ENCODE measurements around the gene SMPD2.

Gene SMPD2

DNA sequence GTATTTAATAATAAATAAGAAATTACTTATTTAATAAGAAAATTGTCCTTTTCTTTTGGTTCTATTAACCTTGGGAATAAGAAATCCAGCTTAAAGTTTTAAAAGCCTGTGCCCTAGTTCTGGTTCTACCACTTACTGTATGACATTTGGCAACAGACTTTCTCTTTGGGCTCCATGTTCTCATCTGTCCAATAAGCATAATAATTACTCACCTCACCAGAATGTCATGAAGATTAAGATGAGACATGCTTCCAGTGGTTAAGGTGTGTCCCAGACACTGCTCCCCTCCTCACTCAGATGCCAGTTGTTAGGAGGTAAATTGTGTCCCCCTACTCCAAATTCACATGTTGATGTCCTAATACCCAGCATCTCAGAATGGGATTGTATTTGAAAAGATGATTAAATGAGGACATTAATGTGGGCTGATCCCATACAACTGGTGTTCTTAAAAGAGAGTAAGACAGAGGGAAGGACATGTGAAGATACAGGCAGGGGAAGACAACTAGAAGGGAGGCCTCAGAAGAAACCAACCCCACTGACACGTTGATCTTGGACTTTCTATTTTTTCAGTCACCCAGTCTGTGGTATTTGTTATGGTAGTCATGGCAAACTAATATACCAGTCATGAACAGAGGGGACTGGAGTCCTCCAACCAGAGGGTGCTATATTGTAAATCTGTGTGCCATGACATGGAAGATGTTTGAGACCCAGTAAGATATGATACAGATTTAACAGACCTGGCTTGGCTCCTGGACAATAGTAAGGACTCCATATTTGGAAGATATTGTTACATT is 21.4 kb downstream of the SMPD2 start:
- FAIRE-seq = no peak

DNA sequence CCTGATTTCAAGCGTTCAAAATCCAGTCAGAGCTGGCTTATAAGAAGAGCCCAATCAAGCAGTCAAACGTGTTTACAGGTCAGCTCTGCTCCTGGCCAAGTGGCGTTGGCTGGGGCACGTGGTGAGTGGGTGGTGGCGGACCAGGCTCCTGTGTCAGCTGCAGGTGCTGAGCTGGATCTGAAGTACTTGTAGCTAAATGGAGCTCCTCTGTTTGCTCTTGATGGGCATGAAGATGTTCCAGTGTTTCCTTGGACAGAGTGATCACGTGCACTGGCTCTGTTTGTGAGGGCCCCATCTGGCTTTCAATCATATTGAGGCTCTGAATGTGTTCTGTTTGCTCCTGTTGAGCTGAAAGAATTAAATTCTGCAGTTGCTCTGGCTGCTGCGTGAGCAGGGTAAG is 25.2 kb downstream of the SMPD2 start:
- peak; percentile 99 for FAIRE-seq

GRCh38 chr6:109466212-109466923 is 25.8 kb downstream of the SMPD2 start:
- FAIRE-seq = peak; percentile 62

- FAIRE-seq = no peak
Measured at GRCh38 chr6:109467696-109468095, 27.2 kb downstream of the SMPD2 start.

GRCh38 chr6:109469591-109470189 is 29.2 kb downstream of the SMPD2 start:
- FAIRE-seq = no peak

DNA sequence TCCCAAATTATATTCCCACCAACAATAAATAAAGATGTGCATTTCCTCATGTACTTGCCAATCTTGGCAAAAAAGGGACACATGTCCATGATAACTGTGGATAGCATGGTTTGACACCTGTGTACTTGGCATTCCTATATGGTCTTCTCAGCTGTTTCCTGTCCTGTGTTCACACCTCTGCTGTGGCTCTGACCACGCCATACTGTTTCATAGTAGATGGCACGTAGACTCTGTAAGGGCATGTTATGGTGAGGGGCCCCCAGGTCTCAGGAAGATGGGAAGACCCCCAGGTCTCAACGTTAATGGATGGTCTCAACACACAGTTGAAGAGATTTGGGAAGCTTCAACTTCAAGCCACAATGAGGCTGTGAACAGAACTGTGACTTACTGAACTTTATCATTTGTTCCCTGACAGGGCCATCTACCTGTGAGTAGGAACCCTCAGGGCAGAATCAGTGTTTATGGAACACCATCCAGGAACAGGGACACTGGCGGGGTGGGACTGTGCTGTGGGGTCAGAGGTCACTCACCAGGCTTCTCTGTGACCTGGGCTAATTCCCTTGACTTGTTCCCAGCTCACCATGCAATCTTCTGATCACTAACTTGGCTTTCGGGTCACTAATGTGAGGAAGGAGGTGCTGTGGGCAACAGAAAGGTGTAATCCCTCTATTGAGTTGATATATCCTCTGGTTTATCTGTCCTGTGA is 30.7 kb downstream of the SMPD2 start:
- no peak for FAIRE-seq

DNA sequence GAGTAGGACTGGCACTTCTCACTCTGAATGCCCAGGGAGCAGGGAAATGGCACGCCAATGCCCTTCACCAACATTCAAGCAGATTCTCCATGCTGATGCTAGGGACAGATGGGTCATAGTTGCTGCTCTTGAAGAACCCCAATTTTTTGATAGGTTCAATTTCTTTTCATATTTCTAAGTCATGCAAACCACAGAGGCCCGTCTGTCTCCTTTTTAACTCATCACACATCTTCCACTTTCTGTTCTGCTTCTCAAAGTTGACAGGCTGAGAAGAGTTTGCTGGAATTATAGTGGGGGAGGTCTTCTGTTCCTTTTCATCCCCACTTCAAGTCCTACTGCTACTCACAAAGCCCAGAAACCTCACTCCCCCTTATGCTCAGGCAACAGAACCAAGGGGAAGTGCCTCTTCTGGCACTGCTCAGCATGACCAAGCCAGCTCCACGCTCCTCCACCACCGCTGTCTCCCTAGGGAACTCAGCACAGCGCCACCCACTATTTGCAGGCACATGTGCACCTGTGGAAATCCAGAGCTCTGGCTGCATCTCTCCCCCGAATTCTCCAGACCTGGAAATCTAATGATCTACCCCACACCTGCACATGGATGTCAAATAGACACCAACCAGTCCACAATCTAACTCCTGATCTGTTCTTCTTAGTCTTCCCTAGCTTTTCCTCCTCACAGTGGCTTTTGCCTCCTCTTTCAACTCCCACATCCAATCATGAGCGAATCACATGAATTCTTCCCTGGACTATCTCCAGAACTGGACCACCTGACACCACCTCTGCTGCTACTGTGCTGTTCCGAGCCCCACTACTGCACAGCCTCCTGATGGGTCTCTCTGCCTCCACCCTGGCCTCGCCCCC is 31.8 kb downstream of the SMPD2 start:
- no peak for FAIRE-seq

DNA sequence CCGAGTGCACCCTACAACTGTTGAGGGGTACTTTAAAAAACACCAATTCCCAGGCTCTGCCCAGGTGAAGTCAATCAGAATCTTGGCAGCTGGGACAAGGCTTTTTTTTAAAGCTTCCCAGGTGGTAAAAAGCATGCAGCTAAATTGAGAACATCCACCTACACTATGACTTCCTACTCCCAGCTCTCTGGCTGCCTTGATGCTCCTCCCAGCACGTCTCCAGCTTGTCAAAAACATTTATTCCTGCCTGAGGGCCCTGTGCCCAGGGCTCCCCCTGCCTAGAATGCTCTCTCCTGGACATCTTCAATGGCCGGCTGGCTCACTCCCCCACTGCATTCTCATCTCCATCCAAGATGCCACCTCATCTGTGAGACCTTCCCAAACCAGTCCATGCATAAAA is 32.6 kb downstream of the SMPD2 start:
- FAIRE-seq = no peak

DNA sequence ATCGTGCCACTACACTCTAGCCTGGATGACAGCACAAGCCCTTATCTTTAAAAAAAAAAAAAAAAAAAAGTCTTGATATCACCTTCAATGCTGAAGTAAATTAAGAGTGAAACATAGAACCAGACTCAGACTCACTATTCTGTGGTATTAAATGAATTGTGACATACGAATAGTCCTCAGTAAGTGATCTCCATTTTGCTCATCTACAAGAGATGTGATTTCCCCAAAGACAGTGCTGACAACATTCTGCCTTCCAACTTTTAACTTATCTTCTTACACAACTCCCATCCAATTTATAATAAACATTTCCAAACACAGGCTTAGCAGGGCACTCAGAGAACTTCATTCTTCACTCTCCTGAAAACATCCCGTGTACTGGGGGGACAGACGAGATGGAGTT is 34.5 kb downstream of the SMPD2 start:
- FAIRE-seq = no peak

DNA sequence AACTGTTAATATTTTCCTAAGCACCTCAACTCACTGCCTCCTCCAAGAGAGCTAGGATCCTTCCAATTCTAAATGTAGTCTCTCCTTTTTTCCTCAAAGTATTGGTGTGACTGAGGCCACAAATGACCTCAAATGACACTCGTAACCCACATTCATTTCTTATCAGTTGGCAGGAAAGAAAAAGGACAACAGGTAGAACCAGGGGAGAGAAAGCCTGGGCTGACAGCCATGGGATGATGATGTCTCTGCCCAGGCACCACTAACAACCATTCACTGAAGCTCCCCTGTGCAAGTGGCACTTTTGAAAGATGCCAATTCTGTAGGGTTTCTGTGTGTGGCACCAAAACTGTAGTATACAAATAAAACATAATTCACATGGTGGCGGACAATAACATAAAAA is 35.1 kb downstream of the SMPD2 start:
- no peak for FAIRE-seq

GRCh38 chr6:109477184-109477583 is 36.7 kb downstream of the SMPD2 start:
- no peak for FAIRE-seq

DNA sequence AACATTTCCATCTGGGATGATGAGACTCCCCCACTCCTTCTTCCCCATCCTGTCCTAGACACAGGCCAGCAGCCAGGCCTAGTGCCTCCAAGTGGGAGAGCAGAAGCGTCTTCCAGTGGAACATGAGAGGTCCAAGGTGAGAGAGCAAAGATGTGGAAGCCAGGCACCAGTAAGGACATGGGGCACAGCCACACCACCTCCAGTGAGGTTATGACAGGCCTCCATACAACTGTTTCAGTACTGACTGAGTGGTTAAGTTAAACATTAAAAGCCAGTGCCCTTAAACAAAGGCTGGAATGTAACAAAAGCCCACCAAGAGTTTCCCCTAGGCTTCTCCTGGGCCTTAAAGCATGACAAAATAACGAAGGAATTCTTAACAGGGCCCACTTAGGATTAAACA is 37.2 kb downstream of the SMPD2 start:
- FAIRE-seq = no peak

DNA sequence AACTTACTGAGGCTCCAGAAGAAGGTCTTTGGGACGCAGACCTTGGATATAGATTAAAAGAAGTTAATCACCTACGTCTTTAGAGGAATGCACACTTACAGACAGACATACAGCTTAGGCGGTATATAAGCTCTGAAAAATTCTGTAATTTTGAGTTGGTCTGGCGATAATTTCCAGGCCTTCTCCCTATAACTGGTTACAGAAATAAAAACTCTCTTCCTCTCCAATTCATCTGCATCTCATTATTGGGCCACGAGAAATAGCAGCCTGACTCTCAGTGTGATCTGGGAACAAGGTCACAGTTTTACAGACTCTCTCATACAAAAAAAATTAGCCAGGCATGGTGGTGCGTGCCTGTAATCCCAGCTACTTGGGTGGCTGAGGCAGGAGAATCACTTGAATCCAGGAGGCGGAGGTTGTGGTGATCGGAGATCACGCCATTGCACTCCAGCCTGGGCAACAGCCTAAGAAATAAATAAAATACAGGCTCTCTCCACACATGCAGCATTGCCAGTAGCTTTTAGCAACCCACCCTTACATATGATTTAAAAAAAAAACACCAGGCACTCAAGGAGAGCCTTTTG is 37.8 kb downstream of the SMPD2 start:
- no peak for FAIRE-seq

DNA sequence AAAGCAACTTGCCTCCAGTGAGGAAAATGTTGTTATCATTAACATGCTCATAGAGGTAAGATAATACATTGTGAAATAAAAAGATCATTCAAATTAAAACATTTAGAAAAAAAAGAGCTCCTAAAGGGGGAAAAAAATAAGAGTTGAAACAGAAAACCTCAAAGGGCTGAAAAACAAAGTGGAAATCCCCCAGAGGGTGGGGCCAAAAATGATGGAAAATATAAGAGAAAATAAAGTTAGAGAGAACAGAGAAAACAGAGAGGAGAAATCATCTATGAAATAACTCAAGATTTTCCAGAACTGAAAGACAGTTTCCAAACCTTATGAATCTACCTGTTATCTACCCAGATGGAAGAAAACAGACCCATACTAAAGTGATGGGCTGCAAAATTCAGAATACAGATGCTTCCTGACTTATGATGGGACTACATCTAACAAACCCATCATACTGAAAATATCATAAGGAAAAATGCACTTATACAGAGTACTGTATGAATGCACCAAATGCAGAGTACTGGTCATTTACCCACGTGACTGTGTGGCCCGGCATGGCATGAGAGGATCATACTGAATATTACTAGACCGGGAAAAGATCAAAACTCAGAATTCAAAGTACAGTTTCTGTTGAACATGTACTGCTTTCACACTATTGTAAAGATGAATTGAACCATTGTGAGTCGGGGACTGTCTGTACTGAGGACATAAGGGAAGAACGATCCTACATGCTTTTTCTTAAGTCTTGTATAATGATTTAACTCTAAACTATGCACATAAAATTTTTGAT is 38.5 kb downstream of the SMPD2 start:
- no peak for FAIRE-seq

GRCh38 chr6:109480993-109481480 is 40.5 kb downstream of the SMPD2 start:
- no peak for FAIRE-seq

GRCh38 chr6:109482905-109483734 is 42.6 kb downstream of the SMPD2 start, which contains the start of gene ZBTB24:
TSS of gene ZBTB24 (minus strand) at chr6:109483219. CDS start at chr6:109482026, 1,193 bp downstream.
- no peak for FAIRE-seq

GRCh38 chr6:109483735-109484057 is 43.2 kb downstream of the SMPD2 start:
- no peak for FAIRE-seq

- no peak for FAIRE-seq
Measured at GRCh38 chr6:109484122-109484521, 43.6 kb downstream of the SMPD2 start.

DNA sequence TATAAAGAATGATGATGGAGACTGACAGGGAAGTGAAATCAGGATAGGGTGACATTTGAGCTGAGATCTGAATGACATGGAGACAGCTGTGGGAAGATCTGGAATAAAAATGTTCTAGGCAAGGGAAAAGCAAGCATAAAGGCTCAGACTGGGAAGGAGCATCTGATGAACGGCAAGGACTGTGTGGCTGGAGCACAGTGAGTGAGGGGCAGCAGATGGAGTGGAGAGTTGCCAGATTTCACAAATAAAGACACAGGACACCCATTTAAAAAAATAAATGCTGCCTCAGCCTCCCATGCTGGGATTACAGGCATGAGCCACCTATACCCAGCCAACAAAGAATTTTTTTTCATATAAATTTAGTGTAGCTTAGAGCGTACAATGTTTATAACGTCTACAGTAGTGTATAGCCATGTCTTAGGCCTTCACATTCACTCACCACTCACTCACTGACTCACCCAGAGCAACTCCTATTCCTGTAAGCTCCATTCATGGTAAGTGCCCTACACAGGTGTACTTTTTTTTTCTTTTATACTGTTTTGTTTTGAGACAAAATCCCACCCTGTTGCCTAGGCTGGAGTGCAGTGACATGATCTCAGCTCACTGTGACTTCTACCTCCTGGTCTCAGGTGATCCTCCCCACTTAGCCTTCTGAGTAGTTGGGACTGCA is 44.9 kb downstream of the SMPD2 start:
- FAIRE-seq = no peak

DNA sequence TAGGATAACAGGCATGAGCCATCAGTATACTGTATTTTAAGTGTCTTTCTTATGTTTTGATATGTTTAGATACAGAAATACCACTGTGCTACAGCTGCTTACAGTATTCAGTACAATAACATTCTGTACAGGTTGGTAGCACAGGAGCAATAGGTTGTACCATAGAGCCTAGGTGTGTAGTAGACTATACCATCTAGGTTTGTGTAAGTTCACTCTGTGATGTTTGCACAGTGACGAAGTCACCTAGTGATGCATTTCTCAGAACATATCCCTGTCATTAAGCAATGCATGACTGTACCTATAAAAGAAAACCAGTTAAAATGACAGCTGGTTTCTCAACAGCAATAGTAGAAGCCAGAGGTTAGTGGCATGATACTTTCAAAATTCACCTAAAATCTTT is 45.5 kb downstream of the SMPD2 start:
- FAIRE-seq = no peak

Data from islet of Langerhans (tissue), 1 donor.